ENCODE measurements around the gene OR14I1. TPM values are rescaled to one million over a fixed set of nuclear protein-coding genes. Genes with fewer than 3 reads are reported as not detected.
A peak's percentile ranks its signal among the peaks of the same experiment; 100 is the strongest.

Gene OR14I1
- total and polyA plus RNA-seq, 3 experiments from 2014 or later, result not detected

DNA sequence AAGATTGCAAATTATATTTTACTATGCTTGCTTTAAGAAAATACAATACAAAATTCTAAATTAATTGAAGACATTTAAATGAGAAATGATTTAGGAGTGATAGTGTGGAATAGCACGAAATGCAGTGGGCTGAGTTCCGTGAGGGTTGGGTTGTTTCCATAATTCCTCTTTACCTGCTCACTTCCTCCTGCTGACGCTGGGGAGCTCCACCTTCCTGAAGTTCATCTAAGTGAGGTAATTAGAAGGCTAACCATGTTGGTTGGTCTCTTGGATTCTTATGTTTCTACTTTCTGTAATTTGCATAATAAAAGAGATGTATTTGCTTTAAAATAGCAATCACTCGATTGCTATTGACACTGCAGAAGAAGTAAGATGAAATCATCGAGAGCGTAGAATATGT, 4.7 kb downstream of the OR14I1 start:
- Mint-ChIP-seq H3K27me3 (peaks cover 15 to 27% of the 10 kb centered on the region in 2 donors), H3K4me1 (no peaks in the 10 kb centered on the region), H3K27ac (no peak overlapping the region), H3K36me3 (peaks cover 0 to 4% (median 0%) of the 10 kb centered on the region in 3 donors), H3K4me3 (no peak overlapping the region), H3K9me3 (peaks cover 0 to 3% (median 0%) of the 10 kb centered on the region in 5 donors)
- no peak overlapping the region for H3K4me3 ChIP-seq (ENCODE audit: low read length)
- H3K27me3 ChIP-seq (ENCODE audit: insufficient read depth, low read length, poor library complexity, severe bottlenecking), result no peaks in the 10 kb centered on the region
- ChIA-PET POLR2A (no interaction called here), CTCF (no interaction called here)
- H3K27ac ChIP-seq (ENCODE audit: low read depth, low read length), result no peak overlapping the region
- H3K9me3 ChIP-seq (ENCODE audit: low read length), result no peaks in the 10 kb centered on the region
- H3K4me1 ChIP-seq (ENCODE audit: insufficient read depth, low read length), result no peaks in the 10 kb centered on the region
- no peaks in the 10 kb centered on the region for H3K36me3 ChIP-seq (ENCODE audit: insufficient read depth, low read length)
- DNase-seq, result no peak

GRCh38 chr1:248696774-248697173, 5.8 kb downstream of the OR14I1 start:
- no peak for DNase-seq
- Histone ChIP-seq H3K4me1 (ENCODE audit: insufficient read depth, low read length) (no peaks in the 10 kb centered on the region), H3K4me3 (ENCODE audit: low read length) (no peak overlapping the region), H3K27ac (ENCODE audit: low read depth, low read length) (no peak overlapping the region), H3K27me3 (ENCODE audit: insufficient read depth, low read length, poor library complexity, severe bottlenecking) (no peaks in the 10 kb centered on the region), H3K9me3 (ENCODE audit: low read length) (no peaks in the 10 kb centered on the region), H3K36me3 (ENCODE audit: insufficient read depth, low read length) (no peaks in the 10 kb centered on the region)
- peaks cover 0 to 3% (median 0%) of the 10 kb centered on the region in 5 donors for H3K9me3 Mint-ChIP-seq
- H3K27ac Mint-ChIP-seq, result no peak overlapping the region
- H3K4me1 Mint-ChIP-seq, result no peaks in the 10 kb centered on the region
- no peak overlapping the region for H3K4me3 Mint-ChIP-seq
- peaks cover 0 to 4% (median 0%) of the 10 kb centered on the region in 3 donors for H3K36me3 Mint-ChIP-seq
- CTCF ChIA-PET, result no interaction called here
- peaks cover 17 to 33% of the 10 kb centered on the region in 2 donors for H3K27me3 Mint-ChIP-seq
- POLR2A ChIA-PET, result no interaction called here

- ChIA-PET CTCF (no interaction called here), POLR2A (no interaction called here)
- peaks cover 0 to 4% (median 0%) of the 10 kb centered on the region in 3 donors for H3K36me3 Mint-ChIP-seq
- no peaks in the 10 kb centered on the region for H3K36me3 ChIP-seq (ENCODE audit: insufficient read depth, low read length)
- no peak overlapping the region for H3K4me3 Mint-ChIP-seq
- no peaks in the 10 kb centered on the region for H3K4me1 ChIP-seq (ENCODE audit: insufficient read depth, low read length)
- no peak overlapping the region for H3K27ac ChIP-seq (ENCODE audit: low read depth, low read length)
- peaks cover 17 to 31% of the 10 kb centered on the region in 2 donors for H3K27me3 Mint-ChIP-seq
- no peak for DNase-seq
- H3K27ac Mint-ChIP-seq, result no peak overlapping the region
- H3K9me3 Mint-ChIP-seq, result peaks cover 0 to 3% (median under 1%) of the 10 kb centered on the region in 5 donors
- H3K4me3 ChIP-seq (ENCODE audit: low read length), result no peak overlapping the region
- no peaks in the 10 kb centered on the region for H3K27me3 ChIP-seq (ENCODE audit: insufficient read depth, low read length, poor library complexity, severe bottlenecking)
- no peaks in the 10 kb centered on the region for H3K4me1 Mint-ChIP-seq
- no peaks in the 10 kb centered on the region for H3K9me3 ChIP-seq (ENCODE audit: low read length)
Measured at GRCh38 chr1:248696261-248696660, 6.3 kb downstream of the OR14I1 start.

DNA sequence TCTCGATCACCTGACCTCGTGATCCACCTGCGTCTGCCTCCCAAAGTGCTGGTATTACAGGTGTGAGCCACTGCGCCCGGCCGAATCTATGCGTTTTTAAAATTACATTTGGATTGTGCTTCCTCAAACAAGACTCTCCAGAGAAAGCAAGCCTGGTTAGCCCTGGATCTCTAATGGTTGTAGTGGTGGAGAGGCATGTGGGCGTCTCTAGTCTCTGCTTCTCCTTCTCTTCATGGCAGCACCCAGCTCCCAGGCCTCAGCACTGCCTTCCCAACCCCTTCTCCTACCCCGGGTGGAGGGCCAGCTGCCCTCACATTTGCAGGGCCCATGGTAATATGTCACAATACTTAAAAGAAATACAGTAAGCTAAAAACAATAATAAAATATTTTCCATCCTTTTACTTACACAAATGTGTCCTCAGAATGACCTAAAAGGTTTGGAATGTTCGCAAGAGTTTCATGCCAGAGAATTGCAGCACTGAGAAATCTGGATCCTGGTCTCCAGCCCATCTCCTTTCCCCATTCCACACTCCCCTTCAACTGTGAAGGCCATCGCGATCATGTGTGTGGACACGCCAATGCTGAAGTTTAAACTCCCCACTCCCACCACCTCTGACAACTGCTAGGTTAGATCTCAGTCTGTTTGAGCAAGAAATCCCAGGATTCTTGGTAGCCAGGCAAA, 7.0 kb downstream of the OR14I1 start:
- no peaks in the 10 kb centered on the region for H3K36me3 ChIP-seq (ENCODE audit: insufficient read depth, low read length)
- no peak overlapping the region for H3K4me3 Mint-ChIP-seq
- no peaks in the 10 kb centered on the region for H3K9me3 ChIP-seq (ENCODE audit: low read length)
- H3K27ac ChIP-seq (ENCODE audit: low read depth, low read length), result no peak overlapping the region
- no peak overlapping the region for H3K4me3 ChIP-seq (ENCODE audit: low read length)
- ChIA-PET CTCF (no interaction called here), POLR2A (no interaction called here)
- peaks cover 17 to 38% of the 10 kb centered on the region in 2 donors for H3K27me3 Mint-ChIP-seq
- peaks cover 0 to 4% (median 0%) of the 10 kb centered on the region in 3 donors for H3K36me3 Mint-ChIP-seq
- H3K4me1 Mint-ChIP-seq, result no peaks in the 10 kb centered on the region
- peaks cover 0 to 6% (median 3%) of the 10 kb centered on the region in 5 donors for H3K9me3 Mint-ChIP-seq
- H3K27ac Mint-ChIP-seq, result no peak overlapping the region
- no peaks in the 10 kb centered on the region for H3K4me1 ChIP-seq (ENCODE audit: insufficient read depth, low read length)
- no peak for DNase-seq
- no peaks in the 10 kb centered on the region for H3K27me3 ChIP-seq (ENCODE audit: insufficient read depth, low read length, poor library complexity, severe bottlenecking)

DNA sequence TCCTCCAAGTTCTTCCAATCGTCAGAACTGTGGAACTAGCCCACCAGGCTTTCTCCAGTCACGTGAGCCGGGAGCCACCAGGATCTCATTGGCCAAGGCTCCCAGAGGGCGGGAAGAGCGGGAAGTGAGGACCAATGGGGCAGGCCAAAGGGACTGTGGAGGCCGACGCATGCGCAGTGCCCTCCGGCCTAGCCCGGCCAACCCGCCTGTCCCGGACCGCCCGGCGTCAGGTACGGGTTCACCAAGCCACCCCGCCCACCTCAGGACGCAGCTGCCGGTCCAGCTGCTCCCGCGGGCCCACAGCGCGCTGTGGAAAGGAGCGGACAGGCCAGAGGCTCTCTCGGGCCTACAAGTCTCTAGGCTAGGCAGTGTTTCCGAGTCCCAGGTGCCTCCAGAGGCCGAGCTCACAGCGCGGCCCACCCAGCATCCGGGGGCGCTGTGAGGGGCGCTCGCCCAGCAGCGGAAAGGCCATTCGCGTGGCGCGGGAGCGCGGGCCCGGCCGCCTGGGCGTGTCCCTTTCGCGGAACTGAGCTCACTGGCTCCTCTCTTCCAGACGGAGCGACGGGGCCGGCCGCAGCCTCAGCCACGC, 10.9 kb downstream of the OR14I1 start:
- DNase-seq, result no peak
- peaks cover 0 to 10% (median 0%) of the 10 kb centered on the region in 3 donors for H3K36me3 Mint-ChIP-seq
- no peak overlapping the region for H3K27ac Mint-ChIP-seq
- peaks cover 12 to 23% of the 10 kb centered on the region in 2 donors for H3K27me3 Mint-ChIP-seq
- peaks cover 3 to 5% (median 3%) of the 10 kb centered on the region in 3 donors for H3K4me1 Mint-ChIP-seq
- Histone ChIP-seq H3K27ac (ENCODE audit: low read depth, low read length) (no peak overlapping the region), H3K4me1 (ENCODE audit: insufficient read depth, low read length) (no peaks in the 10 kb centered on the region), H3K36me3 (ENCODE audit: insufficient read depth, low read length) (no peaks in the 10 kb centered on the region), H3K4me3 (ENCODE audit: low read length) (no peak overlapping the region), H3K9me3 (ENCODE audit: low read length) (no peaks in the 10 kb centered on the region), H3K27me3 (ENCODE audit: insufficient read depth, low read length, poor library complexity, severe bottlenecking) (no peaks in the 10 kb centered on the region)
- no peak overlapping the region for H3K4me3 Mint-ChIP-seq
- POLR2A ChIA-PET, result no interaction called here
- H3K9me3 Mint-ChIP-seq, result peaks cover 0 to 13% (median 10%) of the 10 kb centered on the region in 5 donors
- CTCF ChIA-PET, result interaction anchor here (0.6 kb wide), 1 partner anchor 220 kb away, joined by 3 read pairs; no protein-coding TSS in a partner anchor

DNA sequence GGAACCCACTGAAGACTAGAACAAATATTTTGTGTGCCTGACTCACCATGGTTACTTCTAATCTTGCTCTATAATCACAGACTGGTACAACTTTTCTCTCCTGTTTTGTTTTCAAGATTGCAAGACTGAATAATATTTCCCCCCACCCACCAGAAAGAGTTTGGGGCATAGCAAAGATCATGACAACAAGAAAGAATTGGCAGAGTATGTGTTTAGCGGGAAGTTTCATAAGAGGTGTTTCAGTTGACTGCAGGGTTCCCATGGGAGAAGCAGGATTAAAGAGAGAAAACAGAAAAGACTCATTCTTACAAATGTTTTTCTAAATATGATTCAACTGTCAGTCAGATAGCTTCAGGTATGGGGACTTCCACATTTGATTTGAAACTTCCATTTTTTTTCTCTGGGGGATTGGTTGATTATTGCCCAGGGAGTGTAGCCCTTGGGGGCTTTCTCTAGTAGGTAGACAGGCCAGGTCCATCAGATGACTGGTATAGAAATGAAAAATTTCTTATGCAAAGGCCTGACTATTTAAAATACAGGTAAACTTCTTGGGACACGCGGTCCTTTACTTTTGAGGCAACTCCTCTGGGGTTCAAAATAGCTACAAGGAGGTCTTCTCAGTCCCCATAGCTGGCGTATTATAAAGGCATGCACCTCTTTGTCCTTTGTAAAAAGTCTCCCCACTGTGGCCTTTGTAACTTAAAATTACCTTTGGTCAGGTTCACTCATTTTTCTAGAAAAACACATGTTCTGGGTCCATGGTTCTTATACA, 13.9 kb downstream of the OR14I1 start:
- POLR2A ChIA-PET, result no interaction called here
- CTCF ChIA-PET, result no interaction called here
- Histone ChIP-seq H3K27ac (ENCODE audit: low read depth, low read length) (no peak overlapping the region), H3K4me3 (ENCODE audit: low read length) (no peak overlapping the region), H3K4me1 (ENCODE audit: insufficient read depth, low read length) (no peaks in the 10 kb centered on the region), H3K9me3 (ENCODE audit: low read length) (no peaks in the 10 kb centered on the region), H3K36me3 (ENCODE audit: insufficient read depth, low read length) (no peaks in the 10 kb centered on the region), H3K27me3 (ENCODE audit: insufficient read depth, low read length, poor library complexity, severe bottlenecking) (no peaks in the 10 kb centered on the region)
- DNase-seq, result no peak
- peaks cover 0 to 10% (median 0%) of the 10 kb centered on the region in 3 donors for H3K36me3 Mint-ChIP-seq
- H3K4me1 Mint-ChIP-seq, result peaks cover 3 to 8% (median 4%) of the 10 kb centered on the region in 3 donors
- H3K27ac Mint-ChIP-seq, result no peak overlapping the region
- no peak overlapping the region for H3K4me3 Mint-ChIP-seq
- H3K27me3 Mint-ChIP-seq, result peaks cover 10 to 22% of the 10 kb centered on the region in 2 donors
- H3K9me3 Mint-ChIP-seq, result peaks cover 0 to 13% (median 10%) of the 10 kb centered on the region in 5 donors

DNA sequence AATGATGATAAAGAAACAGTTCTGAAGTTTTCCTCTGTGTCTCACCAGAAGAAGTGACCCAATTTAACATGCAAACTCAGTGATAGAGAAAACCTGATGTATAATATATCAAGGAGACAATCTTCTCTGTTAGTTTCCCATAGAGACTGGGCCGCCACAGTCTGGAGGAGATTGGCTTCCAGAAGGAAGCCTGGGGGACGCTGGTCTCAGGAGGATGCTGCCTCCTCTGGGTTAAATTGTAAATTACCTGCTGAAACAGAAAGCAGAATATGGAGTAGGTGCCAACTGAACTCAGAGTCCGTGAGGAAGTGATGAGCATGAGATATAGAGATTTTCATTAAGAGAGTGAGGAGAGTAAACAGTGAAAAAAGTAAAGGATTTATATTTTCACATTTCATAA, 15.8 kb downstream of the OR14I1 start:
- POLR2A ChIA-PET, result no interaction called here
- H3K27ac Mint-ChIP-seq, result peak overlapping the region in 1 of 8 donors; percentile 63
- no peaks in the 10 kb centered on the region for H3K36me3 ChIP-seq (ENCODE audit: insufficient read depth, low read length)
- no peak overlapping the region for H3K4me3 ChIP-seq (ENCODE audit: low read length)
- CTCF ChIA-PET, result no interaction called here
- peaks cover 0 to 13% (median 7%) of the 10 kb centered on the region in 5 donors for H3K9me3 Mint-ChIP-seq
- no peaks in the 10 kb centered on the region for H3K9me3 ChIP-seq (ENCODE audit: low read length)
- no peak overlapping the region for H3K4me3 Mint-ChIP-seq
- H3K36me3 Mint-ChIP-seq, result peaks cover 0 to 6% (median 0%) of the 10 kb centered on the region in 3 donors
- H3K4me1 ChIP-seq (ENCODE audit: insufficient read depth, low read length), result no peaks in the 10 kb centered on the region
- peaks cover 10 to 25% of the 10 kb centered on the region in 2 donors for H3K27me3 Mint-ChIP-seq
- peaks cover 3 to 8% (median 4%) of the 10 kb centered on the region in 3 donors for H3K4me1 Mint-ChIP-seq
- H3K27me3 ChIP-seq (ENCODE audit: insufficient read depth, low read length, poor library complexity, severe bottlenecking), result no peaks in the 10 kb centered on the region
- H3K27ac ChIP-seq (ENCODE audit: low read depth, low read length), result no peak overlapping the region
- DNase-seq, result peak in 2 of 5 donors; percentile 4 to 34

- Mint-ChIP-seq H3K36me3 (no peaks in the 10 kb centered on the region), H3K4me3 (no peak overlapping the region), H3K9me3 (no peaks in the 10 kb centered on the region), H3K4me1 (peaks cover 0 to 3% (median under 1%) of the 10 kb centered on the region in 3 donors), H3K27ac (no peak overlapping the region), H3K27me3 (peaks cover 10 to 32% of the 10 kb centered on the region in 2 donors)
- H3K4me1 ChIP-seq (ENCODE audit: insufficient read depth, low read length), result no peaks in the 10 kb centered on the region
- no peak overlapping the region for H3K4me3 ChIP-seq (ENCODE audit: low read length)
- H3K27me3 ChIP-seq (ENCODE audit: insufficient read depth, low read length, poor library complexity, severe bottlenecking), result no peaks in the 10 kb centered on the region
- POLR2A ChIA-PET, result no interaction called here
- no peak overlapping the region for H3K27ac ChIP-seq (ENCODE audit: low read depth, low read length)
- H3K36me3 ChIP-seq (ENCODE audit: insufficient read depth, low read length), result no peaks in the 10 kb centered on the region
- CTCF ChIA-PET, result no interaction called here
- DNase-seq, result no peak
- H3K9me3 ChIP-seq (ENCODE audit: low read length), result no peaks in the 10 kb centered on the region
Measured at GRCh38 chr1:248681651-248682050, 20.9 kb downstream of the OR14I1 start.

Data from CD8-positive, alpha-beta memory T cell (primary cell).